ENCODE results near the gene NSUN4.

The NSUN4 gene

GRCh38 chr1:46406881-46407608 lies 66.4 kb downstream of the NSUN4 start:
- H3K27ac ChIP-seq (replicated peaks), result no peak overlapping the region
- H3K27me3 ChIP-seq (ENCODE audit: insufficient read depth, poor library complexity, severe bottlenecking), result no peaks in the 10 kb centered on the region
- DNase-seq (ENCODE audit: low read depth in 1 of 2, low spot score in 1 of 2), result no peak
- no peak for TF ChIP-seq GABPA (IDR thresholded peaks at IDR 0.05; ENCODE audit: low read depth)
- no peak for TF ChIP-seq SPI1 (IDR thresholded peaks at IDR 0.05; ENCODE audit: borderline replicate concordance, low read depth)
- TF ChIP-seq REST (IDR thresholded peaks at IDR 0.05; ENCODE audit: insufficient replicate concordance, low read depth), result no peak
- TF ChIP-seq POLR2AphosphoS5 (IDR thresholded peaks at IDR 0.05; ENCODE audit: low read depth), result no peak
- TF ChIP-seq CTCF (IDR thresholded peaks at IDR 0.05; ENCODE audit: insufficient read depth, low read length), result no peak
- no peak overlapping the region for H3K4me3 ChIP-seq (replicated peaks; ENCODE audit: insufficient read depth, low read length)

- Histone ChIP-seq H3K27me3 (ENCODE audit: insufficient read depth, poor library complexity, severe bottlenecking) (no peaks in the 10 kb centered on the region), H3K4me3 (replicated peaks; ENCODE audit: insufficient read depth, low read length) (no peak overlapping the region), H3K27ac (replicated peaks) (no peak overlapping the region)
- DNase-seq (ENCODE audit: low read depth in 1 of 2, low spot score in 1 of 2), result no peak
- TF ChIP-seq SPI1 (IDR thresholded peaks at IDR 0.05; ENCODE audit: borderline replicate concordance, low read depth), result no peak
- TF ChIP-seq CTCF (IDR thresholded peaks at IDR 0.05; ENCODE audit: insufficient read depth, low read length), result no peak
Measured at GRCh38 chr1:46407636-46408035, 67.0 kb downstream of the NSUN4 start.

- H3K27me3 ChIP-seq (ENCODE audit: insufficient read depth, poor library complexity, severe bottlenecking), result no peaks in the 10 kb centered on the region
- no peak overlapping the region for H3K27ac ChIP-seq (replicated peaks)
- no peak for TF ChIP-seq REST (IDR thresholded peaks at IDR 0.05; ENCODE audit: insufficient replicate concordance, low read depth)
- no peak for TF ChIP-seq SPI1 (IDR thresholded peaks at IDR 0.05; ENCODE audit: borderline replicate concordance, low read depth)
- no peak for TF ChIP-seq CTCF (IDR thresholded peaks at IDR 0.05; ENCODE audit: insufficient read depth, low read length)
- TF ChIP-seq GABPA (IDR thresholded peaks at IDR 0.05; ENCODE audit: low read depth), result no peak
- no peak for TF ChIP-seq POLR2AphosphoS5 (IDR thresholded peaks at IDR 0.05; ENCODE audit: low read depth)
- H3K4me3 ChIP-seq (replicated peaks; ENCODE audit: insufficient read depth, low read length), result no peak overlapping the region
- no peak for DNase-seq (ENCODE audit: low read depth in 1 of 2, low spot score in 1 of 2)
Measured at GRCh38 chr1:46408356-46409062, 67.9 kb downstream of the NSUN4 start.
